ENCODE measurements around the gene MAP2K3. TPM values are rescaled to one million over a fixed set of nuclear protein-coding genes. Genes with fewer than 3 reads are reported as not detected.
A peak's percentile ranks its signal among the peaks of the same experiment; 100 is the strongest.

Gene MAP2K3
- total RNA-seq, 1 donor from 2014 or later = 294 TPM

DNA sequence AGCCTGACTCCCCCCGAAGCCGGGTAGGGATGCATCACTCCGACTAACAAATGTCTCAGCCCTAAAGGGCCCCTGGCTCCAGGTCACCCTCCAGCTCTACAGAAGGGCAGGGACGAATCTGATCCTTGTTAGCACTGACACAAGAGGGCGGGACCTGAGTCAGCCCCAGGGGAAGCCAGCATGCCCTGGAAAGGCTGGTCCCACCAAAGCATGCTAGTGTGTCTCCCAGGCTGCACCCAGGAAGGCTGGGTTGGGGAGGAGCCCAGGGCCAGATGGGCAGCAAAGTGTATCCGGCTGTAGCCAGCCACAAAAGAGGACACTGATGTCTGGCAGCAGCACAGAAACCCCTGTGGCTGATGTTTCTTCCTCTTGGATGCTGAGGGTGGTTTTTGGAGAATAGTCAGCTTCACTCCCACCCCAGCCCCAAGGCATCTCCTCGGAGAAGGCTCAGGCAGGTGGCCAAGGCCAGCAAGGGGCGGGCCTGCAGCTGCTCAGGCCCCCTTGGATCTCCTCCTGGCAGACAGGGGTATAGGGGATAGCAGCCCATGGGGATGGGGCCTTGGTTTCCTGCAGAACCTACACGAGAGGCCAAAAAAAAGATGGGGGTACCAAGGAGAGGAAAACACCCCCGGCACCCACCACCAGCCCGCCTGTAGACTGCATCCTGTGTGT, 42.3 kb upstream of the MAP2K3 start:
- Histone ChIP-seq H3K27me3 (no peaks in the 10 kb centered on the region), H3K9me3 (no peaks in the 10 kb centered on the region), H3K27ac (no peak overlapping the region), H3K4me3 (no peak overlapping the region), H3K4me1 (peaks cover 0 to 5% of the 10 kb centered on the region in 2 donors), H3K36me3 (peaks cover 6 to 14% of the 10 kb centered on the region in 2 donors)
- intact Hi-C loops (cut with DNase I) = no loop called here
- no peak for DNase-seq (ENCODE audit: low spot score in 2 of 2)
- TF ChIP-seq, protein P1, sequence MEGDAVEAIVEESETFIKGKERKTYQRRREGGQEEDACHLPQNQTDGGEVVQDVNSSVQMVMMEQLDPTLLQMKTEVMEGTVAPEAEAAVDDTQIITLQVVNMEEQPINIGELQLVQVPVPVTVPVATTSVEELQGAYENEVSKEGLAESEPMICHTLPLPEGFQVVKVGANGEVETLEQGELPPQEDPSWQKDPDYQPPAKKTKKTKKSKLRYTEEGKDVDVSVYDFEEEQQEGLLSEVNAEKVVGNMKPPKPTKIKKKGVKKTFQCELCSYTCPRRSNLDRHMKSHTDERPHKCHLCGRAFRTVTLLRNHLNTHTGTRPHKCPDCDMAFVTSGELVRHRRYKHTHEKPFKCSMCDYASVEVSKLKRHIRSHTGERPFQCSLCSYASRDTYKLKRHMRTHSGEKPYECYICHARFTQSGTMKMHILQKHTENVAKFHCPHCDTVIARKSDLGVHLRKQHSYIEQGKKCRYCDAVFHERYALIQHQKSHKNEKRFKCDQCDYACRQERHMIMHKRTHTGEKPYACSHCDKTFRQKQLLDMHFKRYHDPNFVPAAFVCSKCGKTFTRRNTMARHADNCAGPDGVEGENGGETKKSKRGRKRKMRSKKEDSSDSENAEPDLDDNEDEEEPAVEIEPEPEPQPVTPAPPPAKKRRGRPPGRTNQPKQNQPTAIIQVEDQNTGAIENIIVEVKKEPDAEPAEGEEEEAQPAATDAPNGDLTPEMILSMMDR (IDR thresholded peaks at IDR 0.05) = no peak

GRCh38 chr17:21242780-21243515, 41.6 kb upstream of the MAP2K3 start:
- H3K27ac ChIP-seq = no peak overlapping the region
- peaks cover 6 to 14% of the 10 kb centered on the region in 2 donors for H3K36me3 ChIP-seq
- intact Hi-C loops (cut with DNase I) = no loop called here
- peaks cover 0 to 5% of the 10 kb centered on the region in 2 donors for H3K4me1 ChIP-seq
- H3K9me3 ChIP-seq = no peaks in the 10 kb centered on the region
- H3K4me3 ChIP-seq = no peak overlapping the region
- no peaks in the 10 kb centered on the region for H3K27me3 ChIP-seq
- TF ChIP-seq, protein P1 (IDR thresholded peaks at IDR 0.05) = no peak
- DNase-seq (ENCODE audit: low spot score in 2 of 2) = no peak

- intact Hi-C loops (cut with DNase I) = no loop called here
- Histone ChIP-seq H3K27ac (no peak overlapping the region), H3K4me1 (peaks cover 0 to 5% of the 10 kb centered on the region in 2 donors), H3K36me3 (peaks cover 6 to 14% of the 10 kb centered on the region in 2 donors), H3K27me3 (no peaks in the 10 kb centered on the region), H3K9me3 (no peaks in the 10 kb centered on the region), H3K4me3 (no peak overlapping the region)
- TF ChIP-seq, protein P1 (IDR thresholded peaks at IDR 0.05) = no peak
- DNase-seq (ENCODE audit: low spot score in 2 of 2) = no peak
Observed at GRCh38 chr17:21243516-21244303, 40.8 kb upstream of the MAP2K3 start.

GRCh38 chr17:21245639-21246084, 38.8 kb upstream of the MAP2K3 start:
- H3K27ac ChIP-seq = peak overlapping the region in 1 of 2 donors; percentile 24
- no peak for DNase-seq (ENCODE audit: low spot score in 2 of 2)
- no peaks in the 10 kb centered on the region for H3K9me3 ChIP-seq
- peaks cover 0 to 14% of the 10 kb centered on the region in 2 donors for H3K4me1 ChIP-seq
- no peaks in the 10 kb centered on the region for H3K27me3 ChIP-seq
- intact Hi-C loops (cut with DNase I) = no loop called here
- TF ChIP-seq, protein P1 (IDR thresholded peaks at IDR 0.05) = no peak
- peaks cover 6 to 14% of the 10 kb centered on the region in 2 donors for H3K36me3 ChIP-seq
- H3K4me3 ChIP-seq = no peak overlapping the region

DNA sequence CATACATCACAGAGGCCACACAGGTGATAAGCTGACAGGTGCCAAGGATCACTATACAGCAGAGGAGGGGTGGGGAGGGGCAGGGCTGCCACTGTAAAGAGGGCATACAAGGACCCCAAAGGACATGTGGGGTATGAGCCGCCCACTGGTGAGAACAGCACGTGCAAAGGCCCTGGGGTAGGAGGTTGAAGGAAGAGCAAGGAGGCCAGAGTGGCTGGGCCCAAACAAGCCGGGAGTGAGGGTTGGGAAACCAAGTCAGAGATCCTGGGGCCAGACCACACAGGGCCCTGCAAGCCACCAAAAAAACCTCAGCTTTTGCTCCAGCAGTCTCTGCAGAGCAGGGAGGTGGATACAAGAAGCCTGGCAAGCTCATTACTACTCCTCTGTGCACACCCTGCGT, 37.8 kb upstream of the MAP2K3 start:
- intact Hi-C loops (cut with DNase I) = no loop called here
- peaks cover 6 to 14% of the 10 kb centered on the region in 2 donors for H3K36me3 ChIP-seq
- DNase-seq (ENCODE audit: low spot score in 2 of 2) = no peak
- H3K4me1 ChIP-seq = peaks cover 8 to 22% of the 10 kb centered on the region in 2 donors
- TF ChIP-seq, protein P1 (IDR thresholded peaks at IDR 0.05) = no peak
- H3K27me3 ChIP-seq = no peaks in the 10 kb centered on the region
- H3K4me3 ChIP-seq = no peak overlapping the region
- no peaks in the 10 kb centered on the region for H3K9me3 ChIP-seq
- no peak overlapping the region for H3K27ac ChIP-seq

Data from ascending aorta (tissue), 2 donors.